H1 (cell line): Measurements from ENCODE around the gene CNOT8. TPM values are rescaled to one million over a fixed set of nuclear protein-coding genes. Genes with fewer than 3 reads are reported as not detected.

Experiments
- CTCF ChIA-PET: fragments of 300-600 bp; sonication (Branson Sonifier 250); formaldehyde crosslinking; loops from one replicate; lab custom pipeline; 2021; ENCODE audit not compliant: partially characterized antibody; lab: Charles Lee
- POLR2A ChIA-PET: fragments of 300-600 bp; sonication (Branson Sonifier 250); formaldehyde crosslinking; loops from one replicate; lab custom pipeline; 2021; ENCODE audit warnings: inconsistent platforms; ENCODE audit not compliant: partially characterized antibody; lab: Charles Lee
- DNase-seq, 2 experiments: peaks; one replicate each; pipeline versions ENCODE4 v3.0.0 to v3.0.0-alpha.2; 2010 to 2022; ENCODE audit warnings: low spot score in 2 of 2, low read depth in 1 of 2, mixed read lengths in 1 of 2
- FAIRE-seq: peaks from 2 replicates; lab custom pipeline; 2011; peaks lifted over from hg19 to GRCh38; lab: Jason Lieb, UNC
- H2AFZ ChIP-seq: 2 replicates; pipeline ENCODE4 v1.8.1; 2012; ENCODE audit warnings: low read length, inconsistent platforms
- H2AK5ac ChIP-seq: 2 replicates; pipeline ENCODE4 v1.6.1; 2013; ENCODE audit warnings: low read depth, low read length
- H2BK120ac ChIP-seq: replicated peaks from 2 replicates; pipeline ENCODE3; 2013; ENCODE audit warnings: low read depth, low read length, inconsistent platforms
- H2BK12ac ChIP-seq: 2 replicates; pipeline ENCODE4 v1.6.1; 2013; ENCODE audit warnings: low read depth, low read length
- H2BK15ac ChIP-seq: 2 replicates; pipeline ENCODE4 v1.6.1; 2013; ENCODE audit warnings: low read length
- H2BK20ac ChIP-seq: 2 replicates; pipeline ENCODE4 v1.6.1; 2013; ENCODE audit warnings: low read length
- H2BK5ac ChIP-seq: 2 replicates; pipeline ENCODE4 v1.6.1; 2013; ENCODE audit warnings: low read depth, low read length
- H3K14ac ChIP-seq: 2 replicates; pipeline ENCODE4 v1.6.1; 2013; ENCODE audit warnings: inconsistent platforms; ENCODE audit not compliant: insufficient read length
- H3K18ac ChIP-seq: 2 replicates; pipeline ENCODE4 v1.6.1; 2013; ENCODE audit warnings: low read length; ENCODE audit errors: extremely low read depth
- H3K23ac ChIP-seq: 2 replicates; pipeline ENCODE4 v1.6.1; 2013; ENCODE audit warnings: inconsistent platforms; ENCODE audit not compliant: insufficient read length
- H3K23me2 ChIP-seq: 2 replicates; pipeline ENCODE4 v1.6.1; 2013; ENCODE audit warnings: low read depth, low read length
- H3K27ac ChIP-seq: 2 replicates; pipeline ENCODE4 v1.6.1; 2011; ENCODE audit warnings: low read depth, low read length, inconsistent platforms
- H3K27me3 ChIP-seq, 4 experiments: replicated peaks in 1 of 4; 1 replicate in 1 of 4; 2 replicates in 3 of 4; pipeline versions ENCODE4 v1.6.1 to v1.8.1; 2011 to 2013; ENCODE audit warnings: low read length in 3 of 4, mild to moderate bottlenecking in 3 of 4, inconsistent platforms in 2 of 4, mixed read lengths in 2 of 4, moderate library complexity in 1 of 4; ENCODE audit not compliant: control insufficient read depth in 3 of 4, insufficient read depth in 3 of 4; ENCODE audit errors: extremely low read depth in 1 of 4
- H3K36me3 ChIP-seq, 4 experiments: 2 replicates each; pipeline versions ENCODE4 v1.6.1 to v1.8.1; 2011 to 2013; ENCODE audit warnings: mild to moderate bottlenecking in 4 of 4, low read length in 3 of 4, moderate library complexity in 2 of 4, control low read depth in 1 of 4, inconsistent platforms in 1 of 4; ENCODE audit not compliant: insufficient read depth in 4 of 4, control insufficient read depth in 2 of 4
- H3K4ac ChIP-seq: replicated peaks from 2 replicates; pipeline ENCODE3; 2013; ENCODE audit warnings: low read length, low read depth, mixed read lengths, inconsistent platforms; ENCODE audit not compliant: insufficient read length
- H3K4me1 ChIP-seq, 4 experiments: replicated peaks in 1 of 4; 1 replicate in 1 of 4; 2 replicates in 3 of 4; pipeline versions ENCODE4 v1.6.1 to v1.8.1; 2011 to 2013; ENCODE audit warnings: low read length in 3 of 4, inconsistent platforms in 2 of 4, mixed read lengths in 1 of 4; ENCODE audit not compliant: insufficient read depth in 4 of 4, control insufficient read depth in 3 of 4
- H3K4me2 ChIP-seq, 2 experiments: 2 replicates each; pipeline versions ENCODE4 v1.6.1 to v1.8.1; 2011 to 2013; ENCODE audit warnings: low read depth in 2 of 2, low read length in 2 of 2, control low read depth in 1 of 2, inconsistent platforms in 1 of 2, mild to moderate bottlenecking in 1 of 2; ENCODE audit not compliant: insufficient read depth in 1 of 2
- H3K4me3 ChIP-seq, 4 experiments: fragments of 200-600, 300-600 bp in 1 of 4; sonication (generic), shearing (Covaris generic), sonication (Bioruptor Twin) in 1 of 4; 2 replicates each; pipeline versions ENCODE4 v1.5.1 to v1.8.1; 2011 to 2016; ENCODE audit warnings: low read length in 4 of 4, low read depth in 3 of 4, control low read depth in 2 of 4, inconsistent platforms in 2 of 4, mild to moderate bottlenecking in 2 of 4, mixed read lengths in 1 of 4, moderate library complexity in 1 of 4; ENCODE audit not compliant: insufficient read depth in 2 of 4; ENCODE audit errors: extremely low read depth in 1 of 4
- H3K56ac ChIP-seq: replicated peaks from 2 replicates; pipeline ENCODE3; 2013; ENCODE audit warnings: low read depth, mild to moderate bottlenecking, mixed read lengths, low read length, inconsistent platforms; ENCODE audit not compliant: insufficient read length
- H3K79me1 ChIP-seq: 2 replicates; pipeline ENCODE4 v1.6.1; 2013; ENCODE audit warnings: low read depth, low read length, control low read depth
- H3K79me2 ChIP-seq, 2 experiments: 2 replicates each; pipeline versions ENCODE4 v1.6.1 to v1.8.1; 2012 to 2013; ENCODE audit warnings: low read length in 2 of 2, mild to moderate bottlenecking in 2 of 2, inconsistent platforms in 1 of 2; ENCODE audit not compliant: insufficient read depth in 2 of 2, control insufficient read depth in 1 of 2
- H3K9ac ChIP-seq, 4 experiments: replicated peaks in 1 of 4; 1 replicate in 1 of 4; 2 replicates in 3 of 4; pipeline versions ENCODE4 v1.6.1 to v1.8.1; 2011 to 2013; ENCODE audit warnings: low read depth in 3 of 4, low read length in 3 of 4, control low read depth in 2 of 4, mild to moderate bottlenecking in 2 of 4, moderate library complexity in 2 of 4, inconsistent platforms in 1 of 4; ENCODE audit errors: extremely low read depth in 1 of 4
- H3K9me3 ChIP-seq, 2 experiments: 2 replicates each; pipeline versions ENCODE4 v1.6.1 to v1.8.1; 2012 to 2013; ENCODE audit warnings: mild to moderate bottlenecking in 2 of 2, moderate library complexity in 2 of 2, control low read depth in 1 of 2, inconsistent platforms in 1 of 2, low read depth in 1 of 2, low read length in 1 of 2, mixed read lengths in 1 of 2; ENCODE audit not compliant: insufficient read depth in 2 of 2
- H4K20me1 ChIP-seq, 2 experiments: replicated peaks in 1 of 2; 2 replicates each; pipeline versions ENCODE3 to v1.8.1; 2011 to 2013; ENCODE audit warnings: inconsistent platforms in 2 of 2, low read length in 2 of 2, mild to moderate bottlenecking in 1 of 2; ENCODE audit not compliant: insufficient read depth in 2 of 2, control insufficient read depth in 1 of 2
- H4K5ac ChIP-seq: 2 replicates; pipeline ENCODE4 v1.6.1; 2013; ENCODE audit warnings: low read length, low read depth, mixed read lengths, inconsistent platforms; ENCODE audit not compliant: insufficient read length
- H4K8ac ChIP-seq: 2 replicates; pipeline ENCODE4 v1.8.0; 2013; ENCODE audit warnings: mild to moderate bottlenecking, moderate library complexity, low read length, inconsistent platforms; ENCODE audit not compliant: insufficient read depth; ENCODE audit errors: extremely low read depth
- H4K91ac ChIP-seq: replicated peaks from 2 replicates; pipeline ENCODE3; 2013; ENCODE audit warnings: low read length, mixed read lengths, inconsistent platforms; ENCODE audit not compliant: insufficient read length
- CEBPB ChIP-seq: IDR thresholded peaks from 2 replicates; pipeline ENCODE4 v1.6.1; 2012; ENCODE audit warnings: low read depth, low read length
- CTBP2 ChIP-seq: IDR thresholded peaks from 2 replicates; pipeline ENCODE4 v1.7.0; 2011; ENCODE audit warnings: borderline replicate concordance, mild to moderate bottlenecking, moderate library complexity, mixed read lengths, low read length; ENCODE audit not compliant: insufficient read depth, insufficient read length
- MAFK ChIP-seq: IDR thresholded peaks from 2 replicates; pipeline ENCODE4 v1.6.1; 2012; ENCODE audit warnings: low read depth, mild to moderate bottlenecking, improper control_type of control experiment, low read length
- WGBS, 2 experiments: shearing (Covaris generic) in 1 of 2; methylation state at CpG; one replicate each; pipeline versions ENCODE4 v1.1.6 to v1.1.7; 2013 to 2015; ENCODE audit warnings: low lambda C conversion rate in 2 of 2, mixed read lengths in 2 of 2, inconsistent platforms in 1 of 2, low coverage in 1 of 2, missing lambda C conversion rate in 1 of 2; ENCODE audit not compliant: insufficient replicate concordance in 2 of 2, insufficient coverage in 1 of 2, insufficient read length in 1 of 2; ENCODE audit errors: extremely low coverage in 1 of 2, missing lambda C conversion rate in 1 of 2; 5-methylcytosine and 5-hydroxymethylcytosine counted together
- polyA plus RNA-seq, 7 experiments: library from polyadenylated mRNA; depleted of rRNA in 3 of 7; stranded (reverse) in 5 of 7; unstranded in 2 of 7; fragments of >200 nt in 5 of 7; fragments of 200-250 nt in 2 of 7; gene quantifications; 1 replicate in 5 of 7; 2 replicates in 1 of 7; 4 replicates in 1 of 7; pipeline versions ENCODE4 v1.2.1 to v1.2.3, GENCODE V29; 2011 to 2013; ENCODE audit warnings: missing spikeins in 2 of 7, mixed read lengths in 2 of 7
- total RNA-seq: library from RNA; stranded (reverse); fragmentation: NEBNext Ultra II Directional; extraction: Animal tissue kit (Norgen Biotek cat#: 25700); gene quantifications from 2 replicates; pipeline ENCODE4 v1.2.1, GENCODE V29; 2021

Gene CNOT8
- total and polyA plus RNA-seq, 2 of the 8 experiments (the other 6 are each of a cell fraction or from before 2014, with no cell fraction given): 36.4 to 62.9 TPM

DNA sequence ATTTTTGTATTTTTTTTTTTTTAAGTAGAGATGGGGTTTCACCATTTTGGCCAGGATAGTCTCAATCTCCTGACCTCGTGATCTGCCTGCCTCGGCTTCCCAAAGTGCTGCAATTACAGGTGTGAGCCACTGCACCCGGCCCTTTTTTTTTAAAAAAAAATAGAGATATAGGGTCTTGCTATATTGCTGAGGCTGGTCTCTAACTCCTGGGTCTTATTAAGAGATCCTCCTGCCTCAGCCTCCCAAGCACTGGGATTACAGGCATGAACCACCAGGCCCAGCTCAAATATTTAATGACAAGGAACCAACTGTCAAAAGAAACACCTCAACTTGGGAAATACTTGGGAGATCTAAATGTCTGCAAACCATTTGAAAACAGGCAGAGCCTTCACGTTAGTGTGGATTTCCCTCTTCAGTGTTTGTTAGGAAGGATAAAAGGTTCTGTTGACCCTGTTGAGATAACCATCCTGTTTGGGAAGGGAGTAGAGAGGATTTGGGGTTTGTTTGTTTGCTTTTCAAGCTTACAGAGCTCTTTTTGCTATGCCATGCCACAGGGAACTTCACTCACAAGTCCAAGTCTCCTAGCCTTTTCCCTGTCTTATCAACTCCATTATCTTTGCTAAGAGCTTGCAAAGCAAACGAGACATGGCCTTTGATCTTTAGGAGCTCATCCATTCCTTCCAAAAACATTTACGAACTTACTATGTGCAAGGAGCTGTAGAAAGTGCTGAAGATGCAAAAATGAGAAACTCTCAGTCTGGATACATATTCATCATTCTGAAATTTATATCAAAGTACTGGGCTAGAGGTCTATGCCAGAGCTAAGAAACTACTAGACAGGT lies 15.5 kb upstream of the CNOT8 start:
- Histone ChIP-seq H3K79me2 (no peaks in the 10 kb centered on the region), H3K4me3 (no peak overlapping the region), H3K9me3 (no peaks in the 10 kb centered on the region), H2AK5ac (no peak overlapping the region), H3K36me3 (no peaks in the 10 kb centered on the region; a peak in 2 of 8 replicates), H3K4me1 (no peaks in the 10 kb centered on the region), H3K23ac (no peak overlapping the region), H3K27ac (no peak overlapping the region), H4K8ac (no peak overlapping the region), H2BK15ac (no peak overlapping the region), H2BK12ac (no peak overlapping the region), H3K4me2 (no peak overlapping the region), H2BK120ac (no peak overlapping the region), H3K4ac (no peak overlapping the region), H3K9ac (no peak overlapping the region)
- CTCF ChIA-PET: no interaction called here
- DNase-seq: no peak
- TF ChIP-seq MAFK (peak; percentile 19; the same call in 1 of the 2 replicates), CEBPB (no peak), CTBP2 (no peak)
- TF ChIP-seq, all 59 proteins: peak for 1
- H2BK5ac ChIP-seq: no peak overlapping the region
- no peaks in the 10 kb centered on the region for H3K79me1 ChIP-seq
- H4K20me1 ChIP-seq: no peaks in the 10 kb centered on the region
- H3K23me2 ChIP-seq: no peaks in the 10 kb centered on the region
- no peak overlapping the region for H2BK20ac ChIP-seq
- POLR2A ChIA-PET: interaction anchor here (0.8 to 2.5 kb wide), 5 partner anchors 8 to 18 kb away, joined by 3 to 9 read pairs (median 3); partner anchors contain the start of genes CNOT8 and FAXDC2
- H3K27me3 ChIP-seq: no peaks in the 10 kb centered on the region
- no peak overlapping the region for H2AFZ ChIP-seq
- H3K56ac ChIP-seq: no peak overlapping the region
- H4K5ac ChIP-seq: no peak overlapping the region
- H3K18ac ChIP-seq: no peak overlapping the region
- 88% methylated on average over 6 of the region's 6 CpGs; no CpG with 5 or more reads in 1 of the 2 experiments for WGBS, 2 experiments
- FAIRE-seq: no peak
- no peak overlapping the region for H3K14ac ChIP-seq
- H4K91ac ChIP-seq: no peak overlapping the region
